Stimulated activated CD4-positive, alpha-beta T cell treated with anti-CD3 and anti-CD28 coated beads, Interleukin-4, amount 100 ng/mL, for 4 hours (primary cell): ENCODE data around the gene AP5B1.
A peak's percentile ranks its signal among the peaks of the same experiment; 100 is the strongest.

Experiments
- DNase-seq, 2 experiments: peaks; one replicate each; pipeline ENCODE4 v3.0.0-alpha.2; 2020

Gene AP5B1

GRCh38 chr11:65798882-65799281 lies 18.1 kb upstream of the AP5B1 start:
- DNase-seq: no peak

GRCh38 chr11:65797711-65798110 lies 16.9 kb upstream of the AP5B1 start:
- DNase-seq: no peak

GRCh38 chr11:65796726-65797601 lies 16.2 kb upstream of the AP5B1 start:
- no peak for DNase-seq

- no peak for DNase-seq
Measured at GRCh38 chr11:65794570-65795510, 14.1 kb upstream of the AP5B1 start.

- no peak for DNase-seq
Measured at GRCh38 chr11:65793625-65794400, 13.0 kb upstream of the AP5B1 start.

GRCh38 chr11:65793144-65793581 lies 12.4 kb upstream of the AP5B1 start:
- DNase-seq: no peak

GRCh38 chr11:65792456-65792855 lies 11.7 kb upstream of the AP5B1 start:
- no peak for DNase-seq

GRCh38 chr11:65791719-65792213 lies 11.0 kb upstream of the AP5B1 start:
- DNase-seq: peak; percentile 25 to 31

- DNase-seq: no peak
Measured at GRCh38 chr11:65790902-65791650, 10.3 kb upstream of the AP5B1 start.

- DNase-seq: no peak
Measured at GRCh38 chr11:65790104-65790901, 9.5 kb upstream of the AP5B1 start.

- DNase-seq: no peak
Measured at GRCh38 chr11:65789230-65790103, 8.7 kb upstream of the AP5B1 start.

GRCh38 chr11:65788821-65789220 lies 8.0 kb upstream of the AP5B1 start:
- no peak for DNase-seq

- DNase-seq: no peak
Measured at GRCh38 chr11:65787649-65788622, 7.2 kb upstream of the AP5B1 start.

- DNase-seq: peak; percentile 25 to 51
Measured at GRCh38 chr11:65786786-65787636, 6.2 kb upstream of the AP5B1 start, which contains the start of gene OVOL1. Gene OVOL1 (plus strand): TSS chr11:65787063. CDS start chr11:65787374, 311 bp downstream.

- peak in 1 of 2 experiments; percentile 15 for DNase-seq
Measured at GRCh38 chr11:65786008-65786785, 5.4 kb upstream of the AP5B1 start.

- no peak for DNase-seq
Measured at GRCh38 chr11:65785319-65786007, 4.7 kb upstream of the AP5B1 start.
